Measurements from ENCODE around the gene GPR183.

GPR183 gene

DNA sequence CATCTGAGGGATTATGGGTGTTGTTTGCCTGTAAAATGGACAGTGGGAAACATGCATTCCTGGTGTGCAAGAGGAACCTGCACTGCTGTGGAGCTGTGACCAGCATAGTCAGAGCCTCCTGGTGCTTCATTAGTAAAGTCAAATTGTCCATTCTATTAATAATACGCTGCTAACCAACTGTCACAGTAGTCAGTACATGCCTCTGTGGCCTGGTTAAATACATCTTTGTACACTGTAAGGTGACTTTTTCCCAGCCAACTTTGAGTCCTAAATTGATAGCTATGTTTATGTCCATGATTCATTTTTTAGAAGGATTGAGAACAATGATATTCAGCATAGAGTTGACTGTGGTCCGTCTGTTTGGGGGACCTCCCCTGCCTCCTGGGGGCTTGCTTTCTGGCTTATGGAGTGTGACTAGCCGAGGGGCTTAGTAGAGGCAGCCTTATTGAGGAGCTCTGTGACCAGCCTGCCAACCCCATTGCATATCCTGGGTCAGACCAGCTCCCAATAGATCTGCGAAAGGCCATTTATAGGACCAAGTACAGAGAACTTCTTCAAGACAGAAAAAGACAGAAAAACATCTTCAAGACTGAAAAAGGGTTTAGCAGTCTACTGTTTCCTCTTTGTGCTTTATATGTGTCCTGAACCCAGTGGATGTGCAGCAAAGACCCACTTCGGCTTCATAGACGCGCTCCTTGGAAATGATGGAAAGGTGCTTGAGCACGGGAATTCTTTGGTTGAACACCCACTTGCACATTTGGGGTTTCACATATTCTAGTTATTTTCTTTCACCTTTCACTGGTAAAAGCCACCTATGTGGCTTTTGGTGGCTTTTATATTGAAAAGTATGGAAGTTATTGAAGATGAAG, 4.3 kb downstream of the GPR183 start:
- intact Hi-C loops (cut with micrococcal nuclease), result loop anchor here (5.0 kb wide), 1 partner anchor 74 kb away; no protein-coding TSS in a partner anchor
- Mint-ChIP-seq H3K4me3 (peak overlapping the region; percentile 54), H3K27me3 (no peaks in the 10 kb centered on the region), H3K4me1 (ENCODE audit: low read depth) (peaks cover 65% of the 10 kb centered on the region), H3K27ac (peak overlapping the region; percentile 73), H3K36me3 (ENCODE audit: low read depth) (peaks cover 74% of the 10 kb centered on the region), H3K9me3 (no peaks in the 10 kb centered on the region)

- Mint-ChIP-seq H3K4me3 (peak overlapping the region; percentile 54), H3K27ac (peak overlapping the region; percentile 73), H3K9me3 (no peaks in the 10 kb centered on the region), H3K4me1 (ENCODE audit: low read depth) (peaks cover 69% of the 10 kb centered on the region), H3K36me3 (ENCODE audit: low read depth) (peaks cover 80% of the 10 kb centered on the region), H3K27me3 (no peaks in the 10 kb centered on the region)
- intact Hi-C loops (cut with micrococcal nuclease), result loop anchor here (5.0 kb wide), 1 partner anchor 75 kb away; no protein-coding TSS in a partner anchor
Observed at GRCh38 chr13:99301913-99302636, 5.1 kb downstream of the GPR183 start.

DNA sequence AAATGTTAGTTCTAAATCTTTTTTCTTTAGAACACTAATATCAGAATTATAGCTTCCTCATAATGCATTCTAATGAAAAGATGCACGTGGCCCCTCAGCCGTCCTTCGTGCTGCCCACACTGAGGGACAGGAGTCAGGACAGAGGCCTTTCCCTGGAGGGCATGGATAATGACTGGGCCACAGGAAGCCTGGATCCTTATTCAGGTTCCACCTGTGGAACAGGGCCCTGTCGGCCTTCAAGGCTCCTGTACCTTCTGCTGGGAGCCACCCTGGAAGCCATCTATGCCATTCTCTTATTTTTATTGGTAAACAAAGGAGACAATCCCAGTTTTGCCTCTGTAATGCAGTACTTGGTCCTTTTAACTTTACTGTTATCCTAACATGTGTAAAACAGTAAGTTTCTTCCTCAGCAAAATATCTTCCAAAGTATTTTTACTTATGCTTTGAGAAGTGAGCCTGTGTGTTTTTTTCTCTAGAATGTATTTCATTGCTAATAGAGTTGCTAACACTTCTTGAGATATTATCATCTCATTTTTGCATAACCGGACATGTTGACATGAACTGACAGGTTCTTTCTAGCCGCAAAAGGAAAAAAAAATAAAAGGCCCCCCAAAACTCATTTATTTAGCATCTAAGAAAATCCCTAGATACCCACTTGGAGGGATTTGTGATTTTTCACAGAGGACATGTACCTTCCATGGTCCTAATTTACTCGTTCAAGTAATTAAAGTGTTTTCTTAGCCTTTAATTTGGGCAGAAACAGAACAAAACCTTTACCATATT, 6.0 kb downstream of the GPR183 start:
- H3K4me1 Mint-ChIP-seq (ENCODE audit: low read depth), result peaks cover 75% of the 10 kb centered on the region
- intact Hi-C loops (cut with micrococcal nuclease), result loop anchor here (5.0 kb wide), 1 partner anchor 76 kb away; no protein-coding TSS in a partner anchor
- H3K4me3 Mint-ChIP-seq, result no peak overlapping the region
- peaks cover 78% of the 10 kb centered on the region for H3K36me3 Mint-ChIP-seq (ENCODE audit: low read depth)
- no peak overlapping the region for H3K27ac Mint-ChIP-seq
- H3K9me3 Mint-ChIP-seq, result no peaks in the 10 kb centered on the region
- no peaks in the 10 kb centered on the region for H3K27me3 Mint-ChIP-seq

GRCh38 chr13:99299920-99300341, 7.3 kb downstream of the GPR183 start:
- no peaks in the 10 kb centered on the region for H3K9me3 Mint-ChIP-seq
- H3K27me3 Mint-ChIP-seq, result no peaks in the 10 kb centered on the region
- H3K27ac Mint-ChIP-seq, result peak overlapping the region; percentile 35
- H3K36me3 Mint-ChIP-seq (ENCODE audit: low read depth), result peaks cover 77% of the 10 kb centered on the region
- intact Hi-C loops (cut with micrococcal nuclease), result loop anchor here (5.0 kb wide), 1 partner anchor 77 kb away; no protein-coding TSS in a partner anchor
- no peak overlapping the region for H3K4me3 Mint-ChIP-seq
- H3K4me1 Mint-ChIP-seq (ENCODE audit: low read depth), result peaks cover 81% of the 10 kb centered on the region

DNA sequence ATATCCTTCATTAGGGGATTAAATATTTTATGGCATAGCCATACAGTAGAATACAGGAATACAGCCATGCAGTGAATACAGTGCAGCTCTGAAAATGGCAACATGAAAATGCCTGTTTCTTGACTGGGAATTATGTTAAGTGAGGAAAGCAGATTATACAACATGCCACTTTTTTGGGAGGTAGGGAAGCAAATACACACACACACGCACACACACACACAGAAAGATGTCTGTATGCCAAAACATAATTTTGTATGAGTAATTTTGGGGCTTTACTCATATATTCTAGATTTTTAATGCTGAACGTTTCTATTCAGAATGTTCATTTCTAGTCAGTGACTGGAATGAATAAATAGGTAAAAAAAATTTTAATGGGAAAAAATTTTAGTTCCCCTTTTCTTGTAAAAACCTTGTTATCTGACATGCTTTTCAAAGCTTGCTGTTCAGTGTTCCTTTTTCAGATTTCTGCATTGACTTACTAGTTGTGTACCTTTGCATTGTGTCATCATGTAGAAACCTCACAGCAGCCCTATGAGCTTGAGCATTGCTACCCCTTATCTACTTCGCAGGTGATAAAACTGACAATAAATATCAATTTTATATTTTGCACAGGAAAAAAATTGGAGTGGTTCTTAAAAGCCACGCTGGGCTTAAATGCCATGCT, 7.8 kb downstream of the GPR183 start:
- no peaks in the 10 kb centered on the region for H3K9me3 Mint-ChIP-seq
- peak overlapping the region; percentile 34 for H3K4me3 Mint-ChIP-seq
- H3K27ac Mint-ChIP-seq, result peak overlapping the region; percentile 35
- peaks cover 78% of the 10 kb centered on the region for H3K4me1 Mint-ChIP-seq (ENCODE audit: low read depth)
- intact Hi-C loops (cut with micrococcal nuclease), result no loop called here
- H3K27me3 Mint-ChIP-seq, result no peaks in the 10 kb centered on the region
- H3K36me3 Mint-ChIP-seq (ENCODE audit: low read depth), result peaks cover 75% of the 10 kb centered on the region

DNA sequence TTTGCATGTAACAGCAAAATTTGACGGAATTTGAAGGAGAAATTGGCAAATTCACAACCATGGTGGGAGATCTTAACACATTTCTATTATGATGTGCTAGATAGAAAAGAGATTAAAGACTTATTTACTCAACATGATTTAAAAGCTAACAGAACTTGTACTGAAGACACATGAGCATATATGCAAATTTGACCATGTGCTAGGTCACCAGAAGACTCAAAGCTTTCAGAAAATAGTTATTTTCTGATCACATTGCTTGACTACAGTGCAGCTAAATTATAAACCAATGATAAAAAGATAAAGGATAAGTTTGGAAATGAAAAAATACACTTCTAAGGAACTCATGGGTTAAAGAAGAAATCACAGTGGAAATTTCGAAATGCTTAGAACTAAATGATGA, 9.1 kb downstream of the GPR183 start:
- intact Hi-C loops (cut with micrococcal nuclease), result no loop called here
- H3K9me3 Mint-ChIP-seq, result no peaks in the 10 kb centered on the region
- peaks cover 75% of the 10 kb centered on the region for H3K4me1 Mint-ChIP-seq (ENCODE audit: low read depth)
- H3K4me3 Mint-ChIP-seq, result peak overlapping the region; percentile 26
- H3K27me3 Mint-ChIP-seq, result no peaks in the 10 kb centered on the region
- H3K27ac Mint-ChIP-seq, result peak overlapping the region; percentile 93
- H3K36me3 Mint-ChIP-seq (ENCODE audit: low read depth), result peaks cover 74% of the 10 kb centered on the region

- Mint-ChIP-seq H3K27me3 (no peaks in the 10 kb centered on the region), H3K4me1 (ENCODE audit: low read depth) (peaks cover 72% of the 10 kb centered on the region), H3K4me3 (peak overlapping the region; percentile 64), H3K9me3 (no peaks in the 10 kb centered on the region), H3K36me3 (ENCODE audit: low read depth) (peaks cover 74% of the 10 kb centered on the region), H3K27ac (peak overlapping the region; percentile 93)
- intact Hi-C loops (cut with micrococcal nuclease), result no loop called here
Observed at GRCh38 chr13:99297331-99297730, 9.9 kb downstream of the GPR183 start.

DNA sequence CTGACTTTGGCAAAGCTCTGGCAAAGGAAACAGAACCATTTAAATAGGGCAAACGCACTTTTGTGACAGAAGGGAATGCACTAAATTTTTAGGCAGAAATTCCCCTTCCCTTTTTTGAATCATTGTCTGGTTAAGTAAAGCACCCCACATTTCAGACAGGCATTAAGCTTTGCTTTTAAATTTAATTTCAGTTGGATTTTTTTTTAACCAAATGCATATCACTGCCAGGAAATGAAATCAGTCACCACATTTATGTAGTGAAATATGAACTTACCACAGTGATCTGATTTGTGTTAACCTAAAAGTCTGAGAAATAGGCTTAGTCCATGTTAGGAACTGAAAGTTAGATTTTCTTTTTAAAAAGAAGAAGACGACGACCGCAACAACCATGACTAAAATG, 10.8 kb downstream of the GPR183 start:
- peak overlapping the region; percentile 71 for H3K4me3 Mint-ChIP-seq
- H3K9me3 Mint-ChIP-seq, result no peaks in the 10 kb centered on the region
- intact Hi-C loops (cut with micrococcal nuclease), result no loop called here
- H3K36me3 Mint-ChIP-seq (ENCODE audit: low read depth), result peaks cover 71% of the 10 kb centered on the region
- H3K27ac Mint-ChIP-seq, result peak overlapping the region; percentile 93
- H3K4me1 Mint-ChIP-seq (ENCODE audit: low read depth), result peaks cover 67% of the 10 kb centered on the region
- no peaks in the 10 kb centered on the region for H3K27me3 Mint-ChIP-seq

DNA sequence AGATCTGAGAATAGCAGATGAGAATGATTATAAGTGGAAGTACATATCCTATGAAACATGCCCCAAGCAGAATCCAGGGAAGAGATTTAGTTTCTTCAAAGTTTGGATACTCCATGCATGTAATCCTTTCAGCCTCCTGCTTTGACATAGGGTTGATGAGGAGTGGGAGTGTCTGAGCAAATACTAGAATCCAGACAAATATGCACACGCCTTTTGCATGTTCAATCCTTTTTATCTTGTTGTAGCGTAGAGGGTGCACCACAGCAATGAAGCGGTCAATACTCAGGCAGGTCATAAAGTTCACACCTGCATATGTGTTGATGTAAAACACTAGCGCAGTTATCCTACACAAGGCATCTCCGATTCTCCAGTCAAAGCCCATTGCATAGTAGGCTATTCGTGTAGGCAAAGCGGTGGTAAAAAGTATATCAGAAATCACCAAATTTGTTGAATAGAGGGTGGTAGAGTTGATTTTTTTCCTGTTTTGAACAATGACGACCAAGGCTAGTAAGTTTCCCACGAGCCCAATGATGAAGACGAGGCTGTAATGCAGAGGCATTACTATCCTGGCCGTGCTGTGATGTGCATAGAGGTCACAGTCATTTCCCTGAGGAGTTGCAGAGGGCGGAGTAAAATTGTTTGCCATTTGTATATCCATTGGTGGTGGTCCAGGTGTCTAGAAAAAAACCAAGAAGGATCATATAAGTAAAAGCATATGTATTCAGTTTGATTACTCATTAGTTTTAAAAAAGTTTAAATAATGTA, 11.5 kb downstream of the GPR183 start:
- peak overlapping the region; percentile 26 for H3K4me3 Mint-ChIP-seq
- H3K27me3 Mint-ChIP-seq, result no peaks in the 10 kb centered on the region
- H3K4me1 Mint-ChIP-seq (ENCODE audit: low read depth), result peaks cover 72% of the 10 kb centered on the region
- H3K9me3 Mint-ChIP-seq, result no peaks in the 10 kb centered on the region
- peaks cover 77% of the 10 kb centered on the region for H3K36me3 Mint-ChIP-seq (ENCODE audit: low read depth)
- intact Hi-C loops (cut with micrococcal nuclease), result no loop called here
- peak overlapping the region; percentile 93 for H3K27ac Mint-ChIP-seq

DNA sequence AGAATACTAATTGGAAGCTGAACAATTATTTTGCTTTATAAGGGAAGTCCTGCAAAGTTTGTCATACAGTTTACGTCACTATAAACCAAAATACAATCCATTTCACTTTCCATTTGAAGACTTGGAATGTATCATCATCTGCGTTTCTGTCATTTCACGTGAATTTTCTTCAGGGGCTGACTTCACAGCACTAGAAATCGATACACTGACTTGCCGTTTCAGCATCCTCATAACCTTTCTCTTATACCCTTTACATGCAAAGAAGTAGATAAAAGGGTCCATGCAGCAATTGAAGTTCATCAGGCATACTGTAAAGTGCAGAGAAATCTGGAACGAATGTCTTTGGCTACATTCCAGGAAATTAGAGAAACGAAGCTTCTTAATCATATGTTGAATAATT, 12.2 kb downstream of the GPR183 start:
- Mint-ChIP-seq H3K27ac (peak overlapping the region; percentile 93), H3K4me3 (no peak overlapping the region), H3K36me3 (ENCODE audit: low read depth) (peaks cover 77% of the 10 kb centered on the region), H3K27me3 (no peaks in the 10 kb centered on the region), H3K4me1 (ENCODE audit: low read depth) (peaks cover 72% of the 10 kb centered on the region), H3K9me3 (no peaks in the 10 kb centered on the region)
- intact Hi-C loops (cut with micrococcal nuclease), result no loop called here

- Mint-ChIP-seq H3K36me3 (ENCODE audit: low read depth) (peaks cover 74% of the 10 kb centered on the region), H3K9me3 (no peaks in the 10 kb centered on the region), H3K4me1 (ENCODE audit: low read depth) (peaks cover 72% of the 10 kb centered on the region), H3K27me3 (no peaks in the 10 kb centered on the region), H3K27ac (no peak overlapping the region), H3K4me3 (no peak overlapping the region)
- intact Hi-C loops (cut with micrococcal nuclease), result no loop called here
Observed at GRCh38 chr13:99294198-99294597, 13.0 kb downstream of the GPR183 start.

GRCh38 chr13:99293178-99293577, 14.0 kb downstream of the GPR183 start:
- Mint-ChIP-seq H3K4me3 (no peak overlapping the region), H3K36me3 (ENCODE audit: low read depth) (peaks cover 70% of the 10 kb centered on the region), H3K27me3 (no peaks in the 10 kb centered on the region), H3K4me1 (ENCODE audit: low read depth) (peaks cover 71% of the 10 kb centered on the region), H3K9me3 (no peaks in the 10 kb centered on the region), H3K27ac (peak overlapping the region; percentile 70)
- intact Hi-C loops (cut with micrococcal nuclease), result no loop called here

GRCh38 chr13:99290894-99291293, 16.3 kb downstream of the GPR183 start:
- peaks cover 71% of the 10 kb centered on the region for H3K4me1 Mint-ChIP-seq (ENCODE audit: low read depth)
- intact Hi-C loops (cut with micrococcal nuclease), result no loop called here
- no peak overlapping the region for H3K4me3 Mint-ChIP-seq

More at GRCh38 chr13:99290894-99291293, 16.3 kb downstream of the GPR183 start:
- H3K27ac Mint-ChIP-seq, result peak overlapping the region; percentile 67
- H3K9me3 Mint-ChIP-seq, result no peaks in the 10 kb centered on the region
- H3K36me3 Mint-ChIP-seq (ENCODE audit: low read depth), result peaks cover 56% of the 10 kb centered on the region
- no peaks in the 10 kb centered on the region for H3K27me3 Mint-ChIP-seq
